Measurements from ENCODE around the gene ZNF827.

Gene ZNF827

DNA sequence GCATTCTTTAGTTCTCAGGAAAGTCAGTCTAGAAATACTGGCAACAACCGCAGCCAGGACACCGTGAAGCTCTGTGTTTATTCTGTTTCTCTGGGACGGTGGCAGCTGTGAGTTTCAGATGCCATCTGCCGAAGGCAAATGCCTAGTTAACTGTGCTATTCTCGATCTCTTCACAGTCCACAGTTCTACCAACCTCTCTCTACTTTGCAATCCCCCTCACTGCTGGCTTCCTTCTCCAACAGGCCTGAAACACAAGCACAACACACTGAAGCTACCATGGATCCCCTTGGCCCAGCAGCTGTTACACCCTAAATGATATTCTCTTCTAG lies 118.8 kb downstream of the ZNF827 start:
- Histone ChIP-seq H3K4me1 (ENCODE audit: control insufficient read depth in 1 of 2, insufficient read depth in 1 of 2, low read depth in 1 of 2, low read length in 1 of 2) (no peaks in the 10 kb centered on the region), H3K27ac (no peak overlapping the region), H3K36me3 (no peaks in the 10 kb centered on the region)

DNA sequence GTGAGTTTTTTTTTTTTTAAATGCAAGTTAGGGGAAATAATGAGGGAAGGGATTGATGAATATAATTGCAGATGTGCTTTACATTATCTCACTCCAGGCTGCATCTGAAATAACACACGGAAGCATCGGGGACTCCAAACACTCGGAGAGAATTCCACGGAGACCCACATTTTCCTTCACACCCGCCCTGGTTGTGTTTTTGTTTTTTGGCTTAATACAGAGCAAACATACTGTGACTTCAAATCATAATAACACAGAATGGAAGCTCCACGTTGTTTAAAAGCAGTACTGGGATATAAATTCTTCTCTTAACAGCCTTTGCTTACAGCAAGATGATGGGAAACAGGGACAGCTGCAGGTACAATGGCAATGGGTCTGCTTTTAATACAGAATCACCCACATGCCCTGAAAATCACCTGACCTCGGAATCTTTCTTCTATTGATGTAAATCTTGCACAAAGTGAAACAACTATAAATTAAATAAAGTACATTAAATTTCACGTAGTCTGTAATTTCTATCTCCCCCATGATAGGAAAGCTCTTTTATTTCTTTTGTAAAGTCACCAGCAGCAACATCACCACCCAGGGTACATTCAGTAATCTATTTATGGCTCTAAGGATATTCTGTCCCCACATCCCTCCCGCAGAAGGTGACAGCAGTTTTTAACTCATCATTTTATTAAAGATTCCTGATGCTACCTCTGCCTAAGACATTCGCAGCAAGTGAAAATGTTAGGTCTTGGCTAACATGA lies 119.3 kb downstream of the ZNF827 start:
- H3K4me3 ChIP-seq (ENCODE audit: low read depth in 1 of 2, low read length in 1 of 2), result no peak overlapping the region
- no peaks in the 10 kb centered on the region for H3K9me3 ChIP-seq
- no peaks in the 10 kb centered on the region for H3K4me1 ChIP-seq (ENCODE audit: control insufficient read depth in 1 of 2, insufficient read depth in 1 of 2, low read depth in 1 of 2, low read length in 1 of 2)
- TF ChIP-seq, protein P1, sequence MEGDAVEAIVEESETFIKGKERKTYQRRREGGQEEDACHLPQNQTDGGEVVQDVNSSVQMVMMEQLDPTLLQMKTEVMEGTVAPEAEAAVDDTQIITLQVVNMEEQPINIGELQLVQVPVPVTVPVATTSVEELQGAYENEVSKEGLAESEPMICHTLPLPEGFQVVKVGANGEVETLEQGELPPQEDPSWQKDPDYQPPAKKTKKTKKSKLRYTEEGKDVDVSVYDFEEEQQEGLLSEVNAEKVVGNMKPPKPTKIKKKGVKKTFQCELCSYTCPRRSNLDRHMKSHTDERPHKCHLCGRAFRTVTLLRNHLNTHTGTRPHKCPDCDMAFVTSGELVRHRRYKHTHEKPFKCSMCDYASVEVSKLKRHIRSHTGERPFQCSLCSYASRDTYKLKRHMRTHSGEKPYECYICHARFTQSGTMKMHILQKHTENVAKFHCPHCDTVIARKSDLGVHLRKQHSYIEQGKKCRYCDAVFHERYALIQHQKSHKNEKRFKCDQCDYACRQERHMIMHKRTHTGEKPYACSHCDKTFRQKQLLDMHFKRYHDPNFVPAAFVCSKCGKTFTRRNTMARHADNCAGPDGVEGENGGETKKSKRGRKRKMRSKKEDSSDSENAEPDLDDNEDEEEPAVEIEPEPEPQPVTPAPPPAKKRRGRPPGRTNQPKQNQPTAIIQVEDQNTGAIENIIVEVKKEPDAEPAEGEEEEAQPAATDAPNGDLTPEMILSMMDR (IDR thresholded peaks at IDR 0.05), result no peak
- no peaks in the 10 kb centered on the region for H3K36me3 ChIP-seq
- no peak overlapping the region for H3K27ac ChIP-seq
- H3K27me3 ChIP-seq, result no peaks in the 10 kb centered on the region

More for the DNA sequence above, 118.8 kb downstream of the ZNF827 start:
- no peak overlapping the region for H3K4me3 ChIP-seq (ENCODE audit: low read depth in 1 of 2, low read length in 1 of 2)
- no peaks in the 10 kb centered on the region for H3K9me3 ChIP-seq
- H3K27me3 ChIP-seq, result no peaks in the 10 kb centered on the region
- TF ChIP-seq, protein P1 (IDR thresholded peaks at IDR 0.05), result no peak

DNA sequence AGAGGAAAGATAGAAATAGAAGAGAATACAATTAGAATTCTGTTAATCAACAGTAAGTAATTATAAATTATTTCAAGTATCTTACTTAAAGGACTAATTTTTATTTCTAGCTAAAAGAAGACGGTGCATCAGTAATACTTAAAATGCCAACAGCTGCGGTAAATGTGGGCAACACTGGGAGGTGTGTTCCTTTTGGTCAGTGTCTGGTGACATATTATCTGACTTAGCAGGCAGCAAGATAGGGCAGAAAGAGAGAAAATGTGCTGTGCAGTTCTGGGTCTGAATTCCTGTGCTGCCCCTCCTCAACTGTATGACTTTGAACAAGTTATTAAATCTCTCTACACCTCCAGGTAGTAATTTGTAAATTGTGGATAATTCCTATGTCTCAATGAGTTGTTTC lies 120.6 kb downstream of the ZNF827 start:
- Histone ChIP-seq H3K27ac (no peak overlapping the region), H3K4me3 (ENCODE audit: low read depth in 1 of 2, low read length in 1 of 2) (no peak overlapping the region), H3K36me3 (no peaks in the 10 kb centered on the region), H3K4me1 (ENCODE audit: control insufficient read depth in 1 of 2, insufficient read depth in 1 of 2, low read depth in 1 of 2, low read length in 1 of 2) (no peaks in the 10 kb centered on the region), H3K27me3 (no peaks in the 10 kb centered on the region), H3K9me3 (no peaks in the 10 kb centered on the region)
- TF ChIP-seq, protein P1 (IDR thresholded peaks at IDR 0.05), result no peak

DNA sequence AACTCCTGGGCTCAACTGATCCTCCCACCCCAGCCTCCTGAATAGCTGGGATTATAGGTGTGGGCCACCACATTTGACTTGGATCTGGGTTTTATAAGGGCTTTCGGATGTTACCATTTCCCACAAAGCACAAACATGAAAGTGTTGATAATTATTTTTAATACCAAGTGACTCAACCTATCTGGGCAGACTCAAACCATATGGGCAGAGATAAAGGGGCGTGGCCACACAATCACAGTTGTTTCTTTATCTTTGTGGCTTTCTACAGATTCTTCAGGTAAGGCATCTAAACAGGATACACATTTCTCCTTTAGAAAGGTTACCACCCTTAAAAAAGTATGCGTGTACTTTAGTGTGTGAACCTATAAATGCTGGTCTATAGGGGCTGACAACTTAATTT lies 122.5 kb downstream of the ZNF827 start:
- no peaks in the 10 kb centered on the region for H3K4me1 ChIP-seq (ENCODE audit: control insufficient read depth in 1 of 2, insufficient read depth in 1 of 2, low read depth in 1 of 2, low read length in 1 of 2)
- no peaks in the 10 kb centered on the region for H3K27me3 ChIP-seq
- no peaks in the 10 kb centered on the region for H3K36me3 ChIP-seq
- H3K27ac ChIP-seq, result no peak overlapping the region
- H3K9me3 ChIP-seq, result no peaks in the 10 kb centered on the region
- no peak overlapping the region for H3K4me3 ChIP-seq (ENCODE audit: low read depth in 1 of 2, low read length in 1 of 2)
- TF ChIP-seq, protein P1 (IDR thresholded peaks at IDR 0.05), result no peak

DNA sequence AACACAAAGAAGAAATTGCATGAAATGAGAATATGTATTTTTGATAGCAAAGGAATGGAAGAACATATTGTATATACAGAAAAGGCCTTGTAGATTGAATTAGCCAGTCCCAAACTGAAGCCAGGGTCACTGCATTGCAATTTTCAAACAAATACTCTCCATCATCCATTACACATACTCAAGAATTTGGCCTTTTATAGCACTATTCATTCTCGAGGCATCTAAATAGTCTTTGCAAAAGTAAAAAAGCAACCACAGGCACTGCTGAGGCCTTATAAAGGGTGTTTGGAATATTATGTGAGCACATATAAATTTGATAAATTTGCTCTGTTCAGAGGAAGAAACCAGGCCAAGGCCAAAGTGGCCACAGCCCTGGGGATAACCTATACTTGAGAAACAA lies 123.0 kb downstream of the ZNF827 start:
- Histone ChIP-seq H3K36me3 (no peaks in the 10 kb centered on the region), H3K27me3 (no peaks in the 10 kb centered on the region), H3K4me1 (ENCODE audit: control insufficient read depth in 1 of 2, insufficient read depth in 1 of 2, low read depth in 1 of 2, low read length in 1 of 2) (no peaks in the 10 kb centered on the region), H3K4me3 (ENCODE audit: low read depth in 1 of 2, low read length in 1 of 2) (no peak overlapping the region), H3K27ac (no peak overlapping the region), H3K9me3 (no peaks in the 10 kb centered on the region)
- TF ChIP-seq, protein P1 (IDR thresholded peaks at IDR 0.05), result no peak
